HepG2 (cell line): ENCODE data around the gene ARAP1. TPM values are rescaled to one million over a fixed set of nuclear protein-coding genes. Genes with fewer than 3 reads are reported as not detected.

Experiments used
- ATAC-seq: fragments of 200-7000 bp; cut with Tn5 transposase; 3 replicates; pipeline ENCODE4 v1.9.1; 2020; ENCODE audit warnings: mild to moderate bottlenecking, moderate library complexity
- BruUV-seq: library from RNA; stranded (reverse); fragments of 400-500 nt; replicated peaks from 2 replicates; lab custom pipeline; 2021; lab: Mats Ljungman, UMichigan
- CTCF ChIA-PET: fragments of 300-600 bp; formaldehyde crosslinking; extraction: SDS; loops from one replicate; lab custom pipeline; 2021; ENCODE audit warnings: low total read pairs, inconsistent platforms, low intra/inter-chr PET ratio; lab: Yijun Ruan, JAX
- POLR2A ChIA-PET: fragments of 350-600 bp; sonication (Branson Sonifier 250); formaldehyde crosslinking; loops from one replicate; lab custom pipeline; 2020; ENCODE audit warnings: antibody characterized with exemption, inconsistent platforms; lab: Yijun Ruan, JAX
- DNase-seq: peaks from one replicate; pipeline ENCODE4 v3.0.0-alpha.2; 2015; ENCODE audit warnings: low spot score
- FAIRE-seq: peaks from 3 replicates; lab custom pipeline; 2011; peaks lifted over from hg19 to GRCh38; lab: Jason Lieb, UNC
- H2AFZ ChIP-seq: one replicate; pipeline ENCODE4 v1.6.1; 2011; ENCODE audit warnings: low read length, inconsistent platforms
- H3K27ac ChIP-seq: fragments of 300-600 bp; 3 replicates; pipeline ENCODE4 v1.8.0; 2011; ENCODE audit warnings: mixed run types, mild to moderate bottlenecking, mixed read lengths, low read length, inconsistent platforms; ENCODE audit not compliant: insufficient read depth; ENCODE audit errors: extremely low read length
- H3K27me3 ChIP-seq, 2 experiments: fragments of 200-600 bp in 1 of 2; 2 replicates in 1 of 2; 3 replicates in 1 of 2; pipeline versions ENCODE4 v1.6.0 to v1.8.0; 2011; ENCODE audit warnings: low read length in 2 of 2, mild to moderate bottlenecking in 2 of 2, moderate library complexity in 2 of 2, inconsistent platforms in 1 of 2; ENCODE audit not compliant: insufficient read depth in 2 of 2, control insufficient read depth in 1 of 2
- H3K36me3 ChIP-seq, 2 experiments: fragments of 200-600 bp in 1 of 2; replicated peaks in 1 of 2; 2 replicates in 1 of 2; 3 replicates in 1 of 2; pipeline versions ENCODE4 v1.5.1 to v1.8.0; 2011; ENCODE audit warnings: low read length in 2 of 2, inconsistent platforms in 1 of 2; ENCODE audit not compliant: insufficient read depth in 2 of 2, control insufficient read depth in 1 of 2
- H3K4me1 ChIP-seq: 2 replicates; pipeline ENCODE4 v1.5.1; 2012; ENCODE audit warnings: low read length, inconsistent platforms; ENCODE audit not compliant: insufficient read depth
- H3K4me2 ChIP-seq: 2 replicates; pipeline ENCODE4 v1.6.0; 2011; ENCODE audit warnings: low read depth, low read length, inconsistent platforms
- H3K4me3 ChIP-seq, 3 experiments: fragments of 200-600 bp in 1 of 3; sonication (generic), shearing (Covaris generic) in 1 of 3; replicated peaks in 1 of 3; 2 replicates each; pipeline ENCODE4 v1.5.1; 2011 to 2016; ENCODE audit warnings: low read length in 3 of 3, inconsistent platforms in 2 of 3, low read depth in 2 of 3, mild to moderate bottlenecking in 2 of 3, control low read depth in 1 of 3, mixed read lengths in 1 of 3; ENCODE audit not compliant: insufficient read depth in 1 of 3
- H3K79me2 ChIP-seq: one replicate; pipeline ENCODE4 v1.6.1; 2011; ENCODE audit warnings: low read length, inconsistent platforms; ENCODE audit not compliant: insufficient read depth
- H3K9ac ChIP-seq: 2 replicates; pipeline ENCODE4 v1.6.0; 2011; ENCODE audit warnings: mild to moderate bottlenecking, low read depth, low read length, inconsistent platforms; ENCODE audit not compliant: insufficient read depth
- H3K9me3 ChIP-seq: 2 replicates; pipeline ENCODE4 v1.5.1; 2012; ENCODE audit warnings: mild to moderate bottlenecking, low read length
- H4K20me1 ChIP-seq: 2 replicates; pipeline ENCODE4 v1.6.0; 2011; ENCODE audit warnings: inconsistent platforms, mild to moderate bottlenecking, low read length, moderate library complexity; ENCODE audit not compliant: insufficient read depth
- RXRA ChIP-seq: sonication (generic); formaldehyde crosslinking; IDR thresholded peaks from 2 replicates; pipeline ENCODE4 v1.5.1; 2020; ENCODE audit warnings: missing genetic modification reagents
- STAG1 ChIP-seq: sonication (generic); formaldehyde crosslinking; IDR thresholded peaks from 2 replicates; pipeline ENCODE4 v1.4.0; 2020; ENCODE audit warnings: missing genetic modification reagents
- ZEB1 ChIP-seq: IDR thresholded peaks from 2 replicates; pipeline ENCODE4 v1.6.1; 2012; ENCODE audit warnings: mild to moderate bottlenecking, low read depth, inconsistent platforms; ENCODE audit not compliant: insufficient replicate concordance
- ZNF839 ChIP-seq: sonication (generic); formaldehyde crosslinking; IDR thresholded peaks from 2 replicates; pipeline ENCODE4 v1.4.0; 2020; ENCODE audit warnings: missing genetic modification reagents, mild to moderate bottlenecking, borderline replicate concordance
- WGBS: methylation state at CpG from one replicate; pipeline ENCODE4 v1.1.6; 2017; ENCODE audit warnings: low lambda C conversion rate; 5-methylcytosine and 5-hydroxymethylcytosine counted together
- in situ Hi-C: cut with HindIII; loops from 2 replicates; pipeline ENCODE4 v1.10.0; 2017; ENCODE audit warnings: low pct_unique_long_range_greater_than_20kb; ENCODE audit not compliant: extremely low pct_ligation_motif_present
- intact Hi-C: fragments of 100-400 bp; cut with micrococcal nuclease; formaldehyde crosslinking; loops from one replicate; pipeline ENCODE4 v1.10.0; 2022; ENCODE audit not compliant: unreplicated experiment
- polyA plus RNA-seq, 8 experiments: library from polyadenylated mRNA; depleted of rRNA in 3 of 8; stranded (reverse) in 7 of 8; unstranded in 1 of 8; fragments of >200 nt; fragmentation: Illumina TruSeq in 4 of 8; extraction: Trizol in 4 of 8; gene quantifications; 2 replicates each; pipeline versions ENCODE4 v1.2.1 to v1.2.3, GENCODE V29; 2011 to 2016; ENCODE audit warnings: low read depth in 4 of 8, missing spikeins in 1 of 8, mixed read lengths in 1 of 8; ENCODE audit not compliant: insufficient read depth in 1 of 8
- total RNA-seq, 5 experiments: library from RNA; depleted of rRNA; stranded (reverse); fragments of >200 nt; fragmentation: Illumina TruSeq; extraction: Trizol; gene quantifications; 2 replicates each; pipeline ENCODE4 v1.2.3, GENCODE V29; 2016; ENCODE audit warnings: low read depth in 1 of 5
- TF ChIP-seq, protein P1 (sequence below): sonication (generic); formaldehyde crosslinking; IDR thresholded peaks from 2 replicates; pipeline ENCODE4 v1.4.0; 2020; ENCODE audit warnings: missing genetic modification reagents
- TF ChIP-seq, protein P2 (sequence below): sonication (generic); formaldehyde crosslinking; IDR thresholded peaks from 2 replicates; pipeline ENCODE4 v1.5.1; 2020; ENCODE audit warnings: mild to moderate bottlenecking, missing genetic modification reagents, moderate library complexity

Gene ARAP1
- total and polyA plus RNA-seq, 2 of the 13 experiments (the other 11 are each of a cell fraction or from before 2014, with no cell fraction given) = 43.2 to 55.5 TPM

DNA sequence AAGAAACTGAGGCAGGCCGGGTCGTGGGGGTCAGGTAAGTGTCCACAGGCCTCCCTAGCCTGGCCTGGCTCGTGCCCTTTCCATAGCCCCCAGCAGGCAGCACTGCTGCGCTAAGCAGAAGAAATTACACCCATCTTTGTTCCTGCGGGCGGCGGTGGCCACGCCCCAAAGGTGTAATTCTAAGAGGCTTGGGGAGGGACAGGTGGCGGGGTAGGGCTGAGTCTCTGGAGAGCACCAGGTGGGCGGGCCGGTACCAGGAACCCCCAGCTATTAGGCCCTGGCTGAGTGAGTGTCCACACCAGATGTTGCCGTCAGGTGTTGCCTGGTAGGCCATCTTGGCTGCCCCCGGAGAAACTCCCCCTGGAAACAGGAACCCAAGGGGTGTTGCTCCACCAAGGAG is 12.3 kb upstream of the ARAP1 start:
- peaks cover 54% of the 10 kb centered on the region for H3K4me1 ChIP-seq
- POLR2A ChIA-PET = no interaction called here
- peaks cover 3% of the 10 kb centered on the region; the same call in 1 of the 2 replicates for H4K20me1 ChIP-seq
- FAIRE-seq (no peak), ATAC-seq (no peak)
- intact Hi-C loops = no loop called here
- TF ChIP-seq ZNF839 (CRISPR knock-in tag) = no peak
- TF ChIP-seq, protein P1, sequence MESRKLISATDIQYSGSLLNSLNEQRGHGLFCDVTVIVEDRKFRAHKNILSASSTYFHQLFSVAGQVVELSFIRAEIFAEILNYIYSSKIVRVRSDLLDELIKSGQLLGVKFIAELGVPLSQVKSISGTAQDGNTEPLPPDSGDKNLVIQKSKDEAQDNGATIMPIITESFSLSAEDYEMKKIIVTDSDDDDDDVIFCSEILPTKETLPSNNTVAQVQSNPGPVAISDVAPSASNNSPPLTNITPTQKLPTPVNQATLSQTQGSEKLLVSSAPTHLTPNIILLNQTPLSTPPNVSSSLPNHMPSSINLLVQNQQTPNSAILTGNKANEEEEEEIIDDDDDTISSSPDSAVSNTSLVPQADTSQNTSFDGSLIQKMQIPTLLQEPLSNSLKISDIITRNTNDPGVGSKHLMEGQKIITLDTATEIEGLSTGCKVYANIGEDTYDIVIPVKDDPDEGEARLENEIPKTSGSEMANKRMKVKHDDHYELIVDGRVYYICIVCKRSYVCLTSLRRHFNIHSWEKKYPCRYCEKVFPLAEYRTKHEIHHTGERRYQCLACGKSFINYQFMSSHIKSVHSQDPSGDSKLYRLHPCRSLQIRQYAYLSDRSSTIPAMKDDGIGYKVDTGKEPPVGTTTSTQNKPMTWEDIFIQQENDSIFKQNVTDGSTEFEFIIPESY (CRISPR knock-in tag) = peak; percentile 48; the same call in 1 of the 2 replicates
- TF ChIP-seq, protein P2, sequence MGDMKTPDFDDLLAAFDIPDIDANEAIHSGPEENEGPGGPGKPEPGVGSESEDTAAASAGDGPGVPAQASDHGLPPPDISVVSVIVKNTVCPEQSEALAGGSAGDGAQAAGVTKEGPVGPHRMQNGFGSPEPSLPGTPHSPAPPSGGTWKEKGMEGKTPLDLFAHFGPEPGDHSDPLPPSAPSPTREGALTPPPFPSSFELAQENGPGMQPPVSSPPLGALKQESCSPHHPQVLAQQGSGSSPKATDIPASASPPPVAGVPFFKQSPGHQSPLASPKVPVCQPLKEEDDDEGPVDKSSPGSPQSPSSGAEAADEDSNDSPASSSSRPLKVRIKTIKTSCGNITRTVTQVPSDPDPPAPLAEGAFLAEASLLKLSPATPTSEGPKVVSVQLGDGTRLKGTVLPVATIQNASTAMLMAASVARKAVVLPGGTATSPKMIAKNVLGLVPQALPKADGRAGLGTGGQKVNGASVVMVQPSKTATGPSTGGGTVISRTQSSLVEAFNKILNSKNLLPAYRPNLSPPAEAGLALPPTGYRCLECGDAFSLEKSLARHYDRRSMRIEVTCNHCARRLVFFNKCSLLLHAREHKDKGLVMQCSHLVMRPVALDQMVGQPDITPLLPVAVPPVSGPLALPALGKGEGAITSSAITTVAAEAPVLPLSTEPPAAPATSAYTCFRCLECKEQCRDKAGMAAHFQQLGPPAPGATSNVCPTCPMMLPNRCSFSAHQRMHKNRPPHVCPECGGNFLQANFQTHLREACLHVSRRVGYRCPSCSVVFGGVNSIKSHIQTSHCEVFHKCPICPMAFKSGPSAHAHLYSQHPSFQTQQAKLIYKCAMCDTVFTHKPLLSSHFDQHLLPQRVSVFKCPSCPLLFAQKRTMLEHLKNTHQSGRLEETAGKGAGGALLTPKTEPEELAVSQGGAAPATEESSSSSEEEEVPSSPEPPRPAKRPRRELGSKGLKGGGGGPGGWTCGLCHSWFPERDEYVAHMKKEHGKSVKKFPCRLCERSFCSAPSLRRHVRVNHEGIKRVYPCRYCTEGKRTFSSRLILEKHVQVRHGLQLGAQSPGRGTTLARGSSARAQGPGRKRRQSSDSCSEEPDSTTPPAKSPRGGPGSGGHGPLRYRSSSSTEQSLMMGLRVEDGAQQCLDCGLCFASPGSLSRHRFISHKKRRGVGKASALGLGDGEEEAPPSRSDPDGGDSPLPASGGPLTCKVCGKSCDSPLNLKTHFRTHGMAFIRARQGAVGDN = peak; percentile 9; the same call in 1 of the 2 replicates
- TF ChIP-seq ZEB1 = no peak
- TF ChIP-seq RXRA = no peak
- 0 out of 2 replicates have a peak, but pooled peaks have one; percentile 28 for TF ChIP-seq STAG1
- TF ChIP-seq, all 625 proteins: peak for 3
- no peak overlapping the region for H3K4me2 ChIP-seq
- H2AFZ ChIP-seq = no peak overlapping the region
- in situ Hi-C loops = no loop called here
- no peak overlapping the region for H3K9ac ChIP-seq
- H3K36me3 ChIP-seq = peaks cover 13 to 23% of the 10 kb centered on the region in 2 experiments; a peak in 4 of 5 replicates
- WGBS = 98% methylated on average over 10 of the region's 13 CpGs
- H3K79me2 ChIP-seq = peaks cover 63% of the 10 kb centered on the region
- no peak overlapping the region for H3K4me3 ChIP-seq
- no peak overlapping the region for H3K27ac ChIP-seq
- no peak for DNase-seq
- H3K27me3 ChIP-seq = no peaks in the 10 kb centered on the region
- BruUV-seq = no TSS peak
- CTCF ChIA-PET = interaction anchor here (1.3 kb wide), 1 partner anchor 29 kb away, joined by 7 read pairs; the partner anchor contains the start of gene STARD10
- H3K9me3 ChIP-seq = no peaks in the 10 kb centered on the region
